ENCODE data around the gene LLPH.
A peak's percentile ranks its signal among the peaks of the same experiment; 100 is the strongest.

LLPH gene

GRCh38 chr12:66154776-66155175, 24.2 kb upstream of the LLPH start:
- TF ChIP-seq RAD21 (IDR thresholded peaks at IDR 0.05; ENCODE audit: low read depth) (no peak), CREB1 (IDR thresholded peaks at IDR 0.05; ENCODE audit: low read depth) (no peak), NFIC (IDR thresholded peaks at IDR 0.05) (no peak), EGR1 (IDR thresholded peaks at IDR 0.05) (no peak), ZBTB7A (IDR thresholded peaks at IDR 0.05; ENCODE audit: low read depth) (no peak)

GRCh38 chr12:66152732-66153131, 22.2 kb upstream of the LLPH start:
- TF ChIP-seq TAF1 (IDR thresholded peaks at IDR 0.05; ENCODE audit: low read depth) (no peak), MAX (IDR thresholded peaks at IDR 0.05) (no peak), RAD21 (IDR thresholded peaks at IDR 0.05; ENCODE audit: low read depth) (no peak), FOXM1 (IDR thresholded peaks at IDR 0.05; ENCODE audit: borderline replicate concordance, low read depth) (no peak), EP300 (IDR thresholded peaks at IDR 0.05; ENCODE audit: borderline replicate concordance) (no peak), NFIC (IDR thresholded peaks at IDR 0.05) (no peak), TEAD4 (IDR thresholded peaks at IDR 0.05) (no peak), CREB1 (IDR thresholded peaks at IDR 0.05; ENCODE audit: low read depth) (no peak), ZBTB7A (IDR thresholded peaks at IDR 0.05; ENCODE audit: low read depth) (no peak), YY1 (IDR thresholded peaks at IDR 0.05; ENCODE audit: low read depth) (no peak), TCF12 (IDR thresholded peaks at IDR 0.05; ENCODE audit: low read depth) (no peak)

- TF ChIP-seq CREB1 (IDR thresholded peaks at IDR 0.05; ENCODE audit: low read depth), result no peak
- no peak for TF ChIP-seq TCF12 (IDR thresholded peaks at IDR 0.05; ENCODE audit: low read depth)
- TF ChIP-seq TAF1 (IDR thresholded peaks at IDR 0.05; ENCODE audit: low read depth), result no peak
- TF ChIP-seq EGR1 (IDR thresholded peaks at IDR 0.05), result no peak
Measured at GRCh38 chr12:66149702-66150398, 19.3 kb upstream of the LLPH start.

GRCh38 chr12:66144791-66145754, 14.5 kb upstream of the LLPH start:
- TF ChIP-seq CEBPB (IDR thresholded peaks at IDR 0.05) (0 out of 2 replicates have a peak, but pooled peaks have one; percentile 48), FOXM1 (IDR thresholded peaks at IDR 0.05; ENCODE audit: borderline replicate concordance, low read depth) (no peak), RAD21 (IDR thresholded peaks at IDR 0.05; ENCODE audit: low read depth) (peak; percentile 82), USF1 (IDR thresholded peaks at IDR 0.05) (no peak), NFIC (IDR thresholded peaks at IDR 0.05) (peak; percentile 35; the same call in 1 of the 2 replicates), REST (IDR thresholded peaks at IDR 0.05; ENCODE audit: low read depth) (no peak), ZBTB7A (IDR thresholded peaks at IDR 0.05; ENCODE audit: low read depth) (no peak), TAF1 (IDR thresholded peaks at IDR 0.05; ENCODE audit: low read depth) (no peak), TEAD4 (IDR thresholded peaks at IDR 0.05) (peak; percentile 99), MAX (IDR thresholded peaks at IDR 0.05) (no peak)

- TF ChIP-seq CEBPB (IDR thresholded peaks at IDR 0.05), result no peak
Measured at GRCh38 chr12:66143868-66144267, 13.3 kb upstream of the LLPH start.

- no peak for TF ChIP-seq TEAD4 (IDR thresholded peaks at IDR 0.05)
- no peak for TF ChIP-seq TAF1 (IDR thresholded peaks at IDR 0.05; ENCODE audit: low read depth)
- TF ChIP-seq MAX (IDR thresholded peaks at IDR 0.05), result no peak
Measured at GRCh38 chr12:66142826-66143225, 12.3 kb upstream of the LLPH start.

- no peak for TF ChIP-seq FOXM1 (IDR thresholded peaks at IDR 0.05; ENCODE audit: borderline replicate concordance, low read depth)
- no peak for TF ChIP-seq TAF1 (IDR thresholded peaks at IDR 0.05; ENCODE audit: low read depth)
- no peak for TF ChIP-seq RAD21 (IDR thresholded peaks at IDR 0.05; ENCODE audit: low read depth)
- TF ChIP-seq EGR1 (IDR thresholded peaks at IDR 0.05), result no peak
- no peak for TF ChIP-seq MAX (IDR thresholded peaks at IDR 0.05)
- TF ChIP-seq EP300 (IDR thresholded peaks at IDR 0.05; ENCODE audit: borderline replicate concordance), result no peak
- TF ChIP-seq TCF12 (IDR thresholded peaks at IDR 0.05; ENCODE audit: low read depth), result no peak
- TF ChIP-seq REST (IDR thresholded peaks at IDR 0.05; ENCODE audit: low read depth), result no peak
- no peak for TF ChIP-seq CREB1 (IDR thresholded peaks at IDR 0.05; ENCODE audit: low read depth)
Measured at GRCh38 chr12:66141299-66141698, 10.7 kb upstream of the LLPH start.
